GM12891 (cell line): Measurements from ENCODE around the gene FNDC11.

ENCODE experiments used
- PAX5 ChIP-seq: IDR thresholded peaks from 2 replicates; pipeline ENCODE4 v1.6.1; 2011; ENCODE audit warnings: low read length, moderate library complexity, mild to moderate bottlenecking; ENCODE audit not compliant: insufficient read depth, severe bottlenecking
- POLR2A ChIP-seq: IDR thresholded peaks from 2 replicates; pipeline ENCODE4 v1.6.1; 2011; ENCODE audit warnings: low read depth, low read length, control low read depth
- POLR2AphosphoS5 ChIP-seq: IDR thresholded peaks from 2 replicates; pipeline ENCODE4 v1.6.1; 2011; ENCODE audit warnings: low read depth, low read length, control low read depth
- TAF1 ChIP-seq: IDR thresholded peaks from 2 replicates; pipeline ENCODE4 v1.6.1; 2011; ENCODE audit warnings: low read depth, low read length, control low read depth

- no peak for TF ChIP-seq POLR2A
- TF ChIP-seq POLR2AphosphoS5: no peak
- TF ChIP-seq PAX5: no peak
- no peak for TF ChIP-seq TAF1
Observed at GRCh38 chr20:63536997-63537524, 16.9 kb upstream of the FNDC11 start, which contains the start of gene PTK6.
